Hematopoietic multipotent progenitor cell treated with erythropoietin and hydrocortisone succinate and interleukin-3 and kit ligand, for 8 days (in vitro differentiated cells): ENCODE data around the gene DNAJC18.
"Not testable (repeated sequence)": the region's sequence is repeated elsewhere in the genome, so short reads cannot be mapped to it uniquely, and the experiment has no call there.

Experiments
- DNase-seq: peaks from one replicate; pipeline ENCODE4 v3.0.0-alpha.2; 2015

Gene DNAJC18

GRCh38 chr5:139460455-139460854 is 21.1 kb upstream of the DNAJC18 start:
- DNase-seq, result no peak

GRCh38 chr5:139459451-139459934 is 20.2 kb upstream of the DNAJC18 start:
- DNase-seq, result no peak

- DNase-seq, result no peak
These were observed 19.5 kb upstream of the DNAJC18 start for GRCh38 chr5:139458580-139459407.

GRCh38 chr5:139457653-139458306 is 18.5 kb upstream of the DNAJC18 start:
- DNase-seq, result no peak

GRCh38 chr5:139457241-139457640 is 17.9 kb upstream of the DNAJC18 start:
- no peak for DNase-seq

- no peak for DNase-seq
These were observed 17.5 kb upstream of the DNAJC18 start for GRCh38 chr5:139456776-139457175.

GRCh38 chr5:139454568-139455290 is 15.4 kb upstream of the DNAJC18 start:
- no peak for DNase-seq

- no peak for DNase-seq
These were observed 14.6 kb upstream of the DNAJC18 start for GRCh38 chr5:139453683-139454567.

- DNase-seq, result no peak
These were observed 12.7 kb upstream of the DNAJC18 start for GRCh38 chr5:139451878-139452660.

GRCh38 chr5:139451176-139451575 is 11.9 kb upstream of the DNAJC18 start:
- no peak for DNase-seq

GRCh38 chr5:139446956-139447779 is 7.8 kb upstream of the DNAJC18 start:
- DNase-seq, result no peak

- DNase-seq, result no peak
These were observed 6.2 kb upstream of the DNAJC18 start for GRCh38 chr5:139445325-139446170.

- no peak for DNase-seq
These were observed 4.6 kb upstream of the DNAJC18 start for GRCh38 chr5:139443831-139444453.

GRCh38 chr5:139440416-139440815 is 1.1 kb upstream of the DNAJC18 start:
- DNase-seq, result not testable (repeated sequence)

- no peak for DNase-seq
These were observed 665 bp downstream of the DNAJC18 start for GRCh38 chr5:139438707-139439012.

GRCh38 chr5:139435676-139436075 is 3.6 kb downstream of the DNAJC18 start:
- DNase-seq, result no peak

- DNase-seq, result no peak
These were observed 7.6 kb downstream of the DNAJC18 start for GRCh38 chr5:139431706-139432105.

- no peak for DNase-seq
These were observed 9.3 kb downstream of the DNAJC18 start for GRCh38 chr5:139430015-139430414.

GRCh38 chr5:139426203-139426885 is 13.0 kb downstream of the DNAJC18 start:
- DNase-seq, result no peak
